Measurements from ENCODE around the gene WDR18.

GRCh38 chr19:963486-963951 lies 20.6 kb upstream of the WDR18 start:
- TF ChIP-seq, protein P1, sequence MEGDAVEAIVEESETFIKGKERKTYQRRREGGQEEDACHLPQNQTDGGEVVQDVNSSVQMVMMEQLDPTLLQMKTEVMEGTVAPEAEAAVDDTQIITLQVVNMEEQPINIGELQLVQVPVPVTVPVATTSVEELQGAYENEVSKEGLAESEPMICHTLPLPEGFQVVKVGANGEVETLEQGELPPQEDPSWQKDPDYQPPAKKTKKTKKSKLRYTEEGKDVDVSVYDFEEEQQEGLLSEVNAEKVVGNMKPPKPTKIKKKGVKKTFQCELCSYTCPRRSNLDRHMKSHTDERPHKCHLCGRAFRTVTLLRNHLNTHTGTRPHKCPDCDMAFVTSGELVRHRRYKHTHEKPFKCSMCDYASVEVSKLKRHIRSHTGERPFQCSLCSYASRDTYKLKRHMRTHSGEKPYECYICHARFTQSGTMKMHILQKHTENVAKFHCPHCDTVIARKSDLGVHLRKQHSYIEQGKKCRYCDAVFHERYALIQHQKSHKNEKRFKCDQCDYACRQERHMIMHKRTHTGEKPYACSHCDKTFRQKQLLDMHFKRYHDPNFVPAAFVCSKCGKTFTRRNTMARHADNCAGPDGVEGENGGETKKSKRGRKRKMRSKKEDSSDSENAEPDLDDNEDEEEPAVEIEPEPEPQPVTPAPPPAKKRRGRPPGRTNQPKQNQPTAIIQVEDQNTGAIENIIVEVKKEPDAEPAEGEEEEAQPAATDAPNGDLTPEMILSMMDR (conservative IDR thresholded peaks at IDR 0.05; ENCODE audit: low read depth, low read length), result no peak
- no peak for TF ChIP-seq EZH2 (IDR thresholded peaks at IDR 0.05; ENCODE audit: low read length, unreplicated experiment)
